Liver (tissue), 9 donors: ENCODE data around the gene CFAP157. TPM values are rescaled to one million over a fixed set of nuclear protein-coding genes. Genes with fewer than 3 reads are reported as not detected.

Experiments used
- DNase-seq: peaks from one replicate; pipeline ENCODE4 v3.0.0-alpha.2; 2017; ENCODE audit warnings: low spot score
- H3K27ac ChIP-seq, 2 donors: one replicate each; pipeline ENCODE4 v1.7.0; 2013; ENCODE audit warnings: inconsistent platforms in 2 of 2, low read length in 2 of 2, control low read depth in 1 of 2, low read depth in 1 of 2, mild to moderate bottlenecking in 1 of 2
- H3K27me3 ChIP-seq, 4 donors: one replicate each; pipeline versions ENCODE4 v1.6.1 to v1.7.0; 2013; ENCODE audit warnings: low read length in 3 of 4, inconsistent platforms in 1 of 4, mild to moderate bottlenecking in 1 of 4, moderate library complexity in 1 of 4; ENCODE audit not compliant: control insufficient read depth in 4 of 4, insufficient read depth in 4 of 4
- H3K36me3 ChIP-seq, 4 donors: one replicate each; pipeline versions ENCODE4 v1.6.1 to v1.7.0; 2013; ENCODE audit warnings: low read length in 3 of 4, mild to moderate bottlenecking in 3 of 4, low read depth in 1 of 4, moderate library complexity in 1 of 4; ENCODE audit not compliant: control insufficient read depth in 4 of 4, insufficient read depth in 3 of 4
- H3K4me1 ChIP-seq, 4 donors: one replicate each; pipeline versions ENCODE4 v1.6.1 to v1.7.0; 2013; ENCODE audit warnings: low read length in 3 of 4, mild to moderate bottlenecking in 3 of 4, moderate library complexity in 1 of 4; ENCODE audit not compliant: control insufficient read depth in 4 of 4, insufficient read depth in 4 of 4
- H3K4me3 ChIP-seq, 3 donors: one replicate each; pipeline versions ENCODE4 v1.6.1 to v1.7.0; 2013; ENCODE audit warnings: low read length in 3 of 3, control low read depth in 1 of 3, low read depth in 1 of 3, mild to moderate bottlenecking in 1 of 3
- H3K9ac ChIP-seq, 2 donors: one replicate each; pipeline ENCODE4 v1.7.0; 2013; ENCODE audit warnings: low read length in 2 of 2, mild to moderate bottlenecking in 2 of 2, moderate library complexity in 2 of 2, control low read depth in 1 of 2, low read depth in 1 of 2
- H3K9me3 ChIP-seq, 4 donors: one replicate each; pipeline versions ENCODE4 v1.6.1 to v1.7.0; 2013; ENCODE audit warnings: low read length in 3 of 4; ENCODE audit not compliant: control insufficient read depth in 4 of 4
- ATF3 ChIP-seq: IDR thresholded peaks from 2 replicates; pipeline ENCODE4 v1.6.1; 2016; ENCODE audit warnings: antibody characterized with exemption
- EGR1 ChIP-seq, 2 donors: IDR thresholded peaks; 2 replicates each; pipeline ENCODE4 v1.6.1; 2016 to 2018; ENCODE audit warnings: antibody characterized with exemption in 2 of 2, low read depth in 2 of 2
- FOXA1 ChIP-seq: IDR thresholded peaks from 2 replicates; pipeline ENCODE4 v1.6.1; 2016; ENCODE audit warnings: antibody characterized with exemption
- FOXA2 ChIP-seq: IDR thresholded peaks from 2 replicates; pipeline ENCODE4 v1.6.1; 2016; ENCODE audit warnings: antibody characterized with exemption
- GABPA ChIP-seq, 2 donors: IDR thresholded peaks in 1 of 2; conservative IDR thresholded peaks in 1 of 2; 2 replicates each; pipeline ENCODE4 v1.6.1; 2016; ENCODE audit warnings: antibody characterized with exemption in 2 of 2, mild to moderate bottlenecking in 1 of 2, moderate library complexity in 1 of 2
- HNF4A ChIP-seq, 2 donors: conservative IDR thresholded peaks; 2 replicates each; pipeline ENCODE4 v1.6.1; 2016; ENCODE audit warnings: antibody characterized with exemption in 2 of 2, mild to moderate bottlenecking in 2 of 2
- HNF4G ChIP-seq: IDR thresholded peaks from 2 replicates; pipeline ENCODE4 v1.6.1; 2016; ENCODE audit warnings: antibody characterized with exemption
- JUND ChIP-seq, 2 donors: IDR thresholded peaks; 2 replicates each; pipeline ENCODE4 v1.6.1; 2016; ENCODE audit warnings: antibody characterized with exemption in 2 of 2
- NR2F2 ChIP-seq: IDR thresholded peaks from 2 replicates; pipeline ENCODE4 v1.6.1; 2016; ENCODE audit warnings: antibody characterized with exemption
- RAD21 ChIP-seq, 2 donors: IDR thresholded peaks; 2 replicates each; pipeline ENCODE4 v1.6.1; 2016; ENCODE audit warnings: antibody characterized with exemption in 2 of 2, mild to moderate bottlenecking in 2 of 2
- REST ChIP-seq: IDR thresholded peaks from 2 replicates; pipeline ENCODE4 v1.6.1; 2016; ENCODE audit warnings: antibody characterized with exemption, mild to moderate bottlenecking
- RXRA ChIP-seq, 2 donors: IDR thresholded peaks; 2 replicates each; pipeline ENCODE4 v1.6.1; 2017 to 2018; ENCODE audit warnings: antibody characterized with exemption in 2 of 2, mild to moderate bottlenecking in 1 of 2
- SP1 ChIP-seq: IDR thresholded peaks from 2 replicates; pipeline ENCODE4 v1.6.1; 2018; ENCODE audit warnings: antibody characterized with exemption, mild to moderate bottlenecking
- TAF1 ChIP-seq: conservative IDR thresholded peaks from 2 replicates; pipeline ENCODE4 v1.6.1; 2016; ENCODE audit warnings: antibody characterized with exemption, mild to moderate bottlenecking
- YY1 ChIP-seq: IDR thresholded peaks from 2 replicates; pipeline ENCODE4 v1.6.1; 2016; ENCODE audit warnings: antibody characterized with exemption, mild to moderate bottlenecking
- WGBS: extraction: QIAGEN DNeasy Blood & Tissue Kit; methylation state at CpG from one replicate; pipeline ENCODE4 v1.1.7; 2013; 5-methylcytosine and 5-hydroxymethylcytosine counted together
- polyA plus RNA-seq, 2 donors: library from polyadenylated mRNA; stranded (reverse) in 1 of 2; unstranded in 1 of 2; fragments of 200-250 nt in 1 of 2; fragments of >200 nt in 1 of 2; fragmentation: Nextera tagmentation in 1 of 2; extraction: Ambion mirVana in 1 of 2; gene quantifications; one replicate each; pipeline versions ENCODE4 v1.2.1 to v1.2.3, GENCODE V29; 2013 to 2015
- total RNA-seq, 2 donors: library from RNA; depleted of rRNA; stranded (reverse); fragments of >200 nt; gene quantifications; one replicate each; pipeline ENCODE4 v1.2.3, GENCODE V29; 2014
- TF ChIP-seq, protein P1 (sequence below): fragments of 150-350 bp; IDR thresholded peaks from 2 replicates; pipeline ENCODE4 v1.5.1; 2017; ENCODE audit warnings: improper control_type of control experiment, low read depth, low read length; ENCODE audit not compliant: missing input control
- TF ChIP-seq, protein P2 (sequence below): IDR thresholded peaks from 2 replicates; pipeline ENCODE4 v1.6.1; 2016; ENCODE audit warnings: antibody characterized with exemption
- TF ChIP-seq, protein P3 (sequence below): IDR thresholded peaks from 2 replicates; pipeline ENCODE4 v1.6.1; 2016; ENCODE audit warnings: antibody characterized with exemption
- donor health status: healthy.
- donor health status: healthy.
- donor health status: healthy.
- donor health status: healthy.
- donor health status: healthy.

Gene CFAP157
- total and polyA plus RNA-seq, 4 donors: 0.07 to 0.22 TPM; not detected in 2

DNA sequence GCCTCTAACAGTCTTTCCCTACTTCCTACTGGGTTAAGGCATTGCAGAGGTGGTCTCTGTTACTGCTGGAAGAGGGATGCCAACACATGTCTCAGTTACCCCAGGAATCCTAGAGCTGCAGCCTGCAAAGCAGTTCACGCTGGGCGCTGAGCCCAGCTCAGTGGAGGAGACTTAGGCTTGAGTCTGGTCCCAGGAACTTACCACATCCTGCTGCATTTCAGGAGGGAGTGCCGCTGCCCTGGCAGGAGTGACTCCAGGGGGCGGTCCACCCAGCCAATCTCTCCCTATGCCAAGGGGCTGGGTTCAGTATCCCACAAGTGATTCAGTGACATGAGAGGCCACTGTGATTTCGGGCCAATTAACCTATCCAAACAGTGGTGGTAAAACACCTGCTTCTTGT, 16.7 kb downstream of the CFAP157 start:
- 86% methylated on average over 5 of the region's 5 CpGs for WGBS
- no peak overlapping the region for H3K27ac ChIP-seq
- DNase-seq: no peak
- no peaks in the 10 kb centered on the region for H3K27me3 ChIP-seq
- H3K9me3 ChIP-seq: no peaks in the 10 kb centered on the region
- H3K36me3 ChIP-seq: no peaks in the 10 kb centered on the region
- H3K4me1 ChIP-seq: peaks cover 0 to 5% (median 1%) of the 10 kb centered on the region in 4 donors
- H3K9ac ChIP-seq: no peak overlapping the region
- TF ChIP-seq SP1 (no peak), JUND (IDR thresholded peaks at IDR 0.05) (no peak), HNF4G (no peak), REST (no peak), ATF3 (no peak), EGR1 (IDR thresholded peaks at IDR 0.05; ENCODE audit: low read depth in 2 of 2) (no peak), RXRA (IDR thresholded peaks at IDR 0.05) (no peak), FOXA1 (no peak), FOXA2 (no peak), RAD21 (IDR thresholded peaks at IDR 0.05) (no peak), GABPA (IDR thresholded peaks at IDR 0.05 in 1 of 2, conservative IDR thresholded peaks at IDR 0.05 in 1 of 2) (no peak), NR2F2 (no peak), TAF1 (no peak), HNF4A (conservative IDR thresholded peaks at IDR 0.05) (no peak), YY1 (no peak)
- TF ChIP-seq, protein P1, sequence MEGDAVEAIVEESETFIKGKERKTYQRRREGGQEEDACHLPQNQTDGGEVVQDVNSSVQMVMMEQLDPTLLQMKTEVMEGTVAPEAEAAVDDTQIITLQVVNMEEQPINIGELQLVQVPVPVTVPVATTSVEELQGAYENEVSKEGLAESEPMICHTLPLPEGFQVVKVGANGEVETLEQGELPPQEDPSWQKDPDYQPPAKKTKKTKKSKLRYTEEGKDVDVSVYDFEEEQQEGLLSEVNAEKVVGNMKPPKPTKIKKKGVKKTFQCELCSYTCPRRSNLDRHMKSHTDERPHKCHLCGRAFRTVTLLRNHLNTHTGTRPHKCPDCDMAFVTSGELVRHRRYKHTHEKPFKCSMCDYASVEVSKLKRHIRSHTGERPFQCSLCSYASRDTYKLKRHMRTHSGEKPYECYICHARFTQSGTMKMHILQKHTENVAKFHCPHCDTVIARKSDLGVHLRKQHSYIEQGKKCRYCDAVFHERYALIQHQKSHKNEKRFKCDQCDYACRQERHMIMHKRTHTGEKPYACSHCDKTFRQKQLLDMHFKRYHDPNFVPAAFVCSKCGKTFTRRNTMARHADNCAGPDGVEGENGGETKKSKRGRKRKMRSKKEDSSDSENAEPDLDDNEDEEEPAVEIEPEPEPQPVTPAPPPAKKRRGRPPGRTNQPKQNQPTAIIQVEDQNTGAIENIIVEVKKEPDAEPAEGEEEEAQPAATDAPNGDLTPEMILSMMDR: no peak
- TF ChIP-seq, protein P2, sequence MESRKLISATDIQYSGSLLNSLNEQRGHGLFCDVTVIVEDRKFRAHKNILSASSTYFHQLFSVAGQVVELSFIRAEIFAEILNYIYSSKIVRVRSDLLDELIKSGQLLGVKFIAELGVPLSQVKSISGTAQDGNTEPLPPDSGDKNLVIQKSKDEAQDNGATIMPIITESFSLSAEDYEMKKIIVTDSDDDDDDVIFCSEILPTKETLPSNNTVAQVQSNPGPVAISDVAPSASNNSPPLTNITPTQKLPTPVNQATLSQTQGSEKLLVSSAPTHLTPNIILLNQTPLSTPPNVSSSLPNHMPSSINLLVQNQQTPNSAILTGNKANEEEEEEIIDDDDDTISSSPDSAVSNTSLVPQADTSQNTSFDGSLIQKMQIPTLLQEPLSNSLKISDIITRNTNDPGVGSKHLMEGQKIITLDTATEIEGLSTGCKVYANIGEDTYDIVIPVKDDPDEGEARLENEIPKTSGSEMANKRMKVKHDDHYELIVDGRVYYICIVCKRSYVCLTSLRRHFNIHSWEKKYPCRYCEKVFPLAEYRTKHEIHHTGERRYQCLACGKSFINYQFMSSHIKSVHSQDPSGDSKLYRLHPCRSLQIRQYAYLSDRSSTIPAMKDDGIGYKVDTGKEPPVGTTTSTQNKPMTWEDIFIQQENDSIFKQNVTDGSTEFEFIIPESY: no peak
- TF ChIP-seq, protein P3, sequence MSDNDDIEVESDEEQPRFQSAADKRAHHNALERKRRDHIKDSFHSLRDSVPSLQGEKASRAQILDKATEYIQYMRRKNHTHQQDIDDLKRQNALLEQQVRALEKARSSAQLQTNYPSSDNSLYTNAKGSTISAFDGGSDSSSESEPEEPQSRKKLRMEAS: no peak
- H3K4me3 ChIP-seq: no peak overlapping the region
